A673 (cell line): ENCODE results near the gene YIF1A. TPM values are rescaled to one million over a fixed set of nuclear protein-coding genes. Genes with fewer than 3 reads are reported as not detected.

Source experiments
- BruUV-seq: library from RNA; stranded (reverse); fragments of 400-500 nt; replicated peaks from 2 replicates; lab custom pipeline; 2021; lab: Mats Ljungman, UMichigan
- CTCF ChIA-PET: fragments of 300-600 bp; sonication (Branson Sonifier 250); formaldehyde crosslinking; loops from one replicate; lab custom pipeline; 2022; ENCODE audit warnings: antibody characterized with exemption; lab: Charles Lee
- POLR2A ChIA-PET: fragments of 300-600 bp; sonication (Branson Sonifier 250); formaldehyde crosslinking; loops from one replicate; lab custom pipeline; 2022; ENCODE audit warnings: antibody characterized with exemption; ENCODE audit not compliant: low non-redundant PET; lab: Charles Lee
- DNase-seq: peaks from one replicate; pipeline ENCODE4 v3.0.0-alpha.2; 2015; ENCODE audit warnings: low spot score
- H3K27ac ChIP-seq: fragments of 200-600 bp; sonication (generic); 2 replicates; pipeline ENCODE4 v1.5.1; 2016; ENCODE audit warnings: mixed run types, low read depth, mild to moderate bottlenecking, mixed read lengths, antibody characterized with exemption, low read length; ENCODE audit not compliant: poor library complexity, severe bottlenecking
- H3K27me3 ChIP-seq: fragments of 200-600 bp; sonication (generic); replicated peaks from 2 replicates; pipeline ENCODE4 v1.6.1; 2017; ENCODE audit warnings: mixed run types, low read depth, mild to moderate bottlenecking, mixed read lengths, antibody characterized with exemption, low read length; ENCODE audit not compliant: insufficient read depth, poor library complexity
- H3K36me3 ChIP-seq: fragments of 200-600 bp; sonication (generic); 2 replicates; pipeline ENCODE4 v1.6.1; 2016; ENCODE audit warnings: mixed run types, mild to moderate bottlenecking, mixed read lengths, antibody characterized with exemption, low read length; ENCODE audit not compliant: insufficient read depth, poor library complexity, severe bottlenecking
- H3K4me1 ChIP-seq: fragments of 200-600 bp; sonication (generic); 2 replicates; pipeline ENCODE4 v1.6.1; 2017; ENCODE audit warnings: mixed run types, mild to moderate bottlenecking, mixed read lengths, antibody characterized with exemption, low read length; ENCODE audit not compliant: insufficient read depth, poor library complexity, severe bottlenecking
- H3K4me3 ChIP-seq: fragments of 200-600 bp; sonication (generic); 2 replicates; pipeline ENCODE4 v1.5.1; 2016; ENCODE audit warnings: low read depth, mixed run types, mild to moderate bottlenecking, mixed read lengths, low read length; ENCODE audit not compliant: poor library complexity, severe bottlenecking
- H3K9me3 ChIP-seq: fragments of 200-600 bp; sonication (generic); 2 replicates; pipeline ENCODE4 v1.6.1; 2016; ENCODE audit warnings: mixed run types, low read depth, mild to moderate bottlenecking, mixed read lengths, antibody characterized with exemption, low read length; ENCODE audit not compliant: poor library complexity, severe bottlenecking
- EZH2 ChIP-seq: fragments of 200-600 bp; sonication (generic); IDR thresholded peaks from 2 replicates; pipeline ENCODE4 v1.6.1; 2017; ENCODE audit warnings: borderline replicate concordance, low read depth, mild to moderate bottlenecking, mixed read lengths, antibody characterized with exemption, low read length; ENCODE audit not compliant: poor library complexity, severe bottlenecking
- intact Hi-C: fragments of 100-400 bp; cut with micrococcal nuclease; formaldehyde crosslinking; loops from one replicate; pipeline ENCODE4 v1.10.0; 2022; ENCODE audit not compliant: unreplicated experiment
- total RNA-seq: library from RNA; stranded (reverse); gene quantifications from 2 replicates; pipeline ENCODE4 v1.2.3, GENCODE V29; 2021
- TF ChIP-seq, protein P1 (sequence below): fragments of 300-800, 200-600 bp; sonication (generic); conservative IDR thresholded peaks from 2 replicates; pipeline ENCODE4 v1.5.1; 2017; ENCODE audit warnings: low read depth, mild to moderate bottlenecking, antibody characterized with exemption, low read length, moderate library complexity, mixed read lengths

Gene YIF1A
- total RNA-seq, 1 experiment from 2014 or later = 125 TPM

DNA sequence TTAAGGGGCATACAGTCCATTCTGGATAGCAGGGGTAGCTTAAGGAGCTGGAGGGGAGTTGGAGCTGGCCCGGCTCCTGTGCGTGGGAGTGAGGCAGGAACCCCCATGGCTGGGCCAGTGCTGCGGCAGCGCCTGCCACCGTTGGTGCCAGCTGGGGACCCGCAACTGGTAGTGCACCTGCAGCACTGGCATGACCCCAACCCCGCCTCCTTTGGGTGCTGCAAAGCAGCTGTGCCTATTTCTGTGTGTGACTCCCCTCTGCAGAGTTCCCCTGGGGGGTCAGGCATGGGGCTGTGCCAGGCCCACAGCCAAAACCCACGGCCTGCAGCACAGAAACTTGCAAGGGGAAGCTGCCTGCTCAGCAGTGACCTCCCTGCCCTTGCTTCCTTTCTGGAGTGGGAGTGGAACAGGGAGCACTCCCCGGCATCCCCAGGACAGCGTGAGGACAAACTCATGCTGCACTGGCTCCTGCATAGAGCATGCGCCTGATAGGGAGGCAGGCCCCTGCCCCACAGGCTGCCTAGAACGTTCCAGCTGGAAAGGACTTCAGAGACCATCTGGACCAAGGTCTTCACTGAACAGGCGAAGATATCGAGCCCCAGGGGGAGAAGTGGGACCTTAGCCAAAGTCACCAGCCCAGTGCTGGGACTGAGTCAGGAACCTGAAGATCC is 46.7 kb downstream of the YIF1A start:
- Histone ChIP-seq H3K27me3 (no peaks in the 10 kb centered on the region), H3K9me3 (no peaks in the 10 kb centered on the region), H3K27ac (no peak overlapping the region), H3K4me3 (no peak overlapping the region), H3K4me1 (no peaks in the 10 kb centered on the region), H3K36me3 (peaks cover 5% of the 10 kb centered on the region)
- BruUV-seq = no TSS peak
- intact Hi-C loops = no loop called here
- TF ChIP-seq EZH2 = no peak
- TF ChIP-seq, protein P1, sequence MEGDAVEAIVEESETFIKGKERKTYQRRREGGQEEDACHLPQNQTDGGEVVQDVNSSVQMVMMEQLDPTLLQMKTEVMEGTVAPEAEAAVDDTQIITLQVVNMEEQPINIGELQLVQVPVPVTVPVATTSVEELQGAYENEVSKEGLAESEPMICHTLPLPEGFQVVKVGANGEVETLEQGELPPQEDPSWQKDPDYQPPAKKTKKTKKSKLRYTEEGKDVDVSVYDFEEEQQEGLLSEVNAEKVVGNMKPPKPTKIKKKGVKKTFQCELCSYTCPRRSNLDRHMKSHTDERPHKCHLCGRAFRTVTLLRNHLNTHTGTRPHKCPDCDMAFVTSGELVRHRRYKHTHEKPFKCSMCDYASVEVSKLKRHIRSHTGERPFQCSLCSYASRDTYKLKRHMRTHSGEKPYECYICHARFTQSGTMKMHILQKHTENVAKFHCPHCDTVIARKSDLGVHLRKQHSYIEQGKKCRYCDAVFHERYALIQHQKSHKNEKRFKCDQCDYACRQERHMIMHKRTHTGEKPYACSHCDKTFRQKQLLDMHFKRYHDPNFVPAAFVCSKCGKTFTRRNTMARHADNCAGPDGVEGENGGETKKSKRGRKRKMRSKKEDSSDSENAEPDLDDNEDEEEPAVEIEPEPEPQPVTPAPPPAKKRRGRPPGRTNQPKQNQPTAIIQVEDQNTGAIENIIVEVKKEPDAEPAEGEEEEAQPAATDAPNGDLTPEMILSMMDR = no peak
- ChIA-PET CTCF (no interaction called here), POLR2A (no interaction called here)
- DNase-seq = no peak

DNA sequence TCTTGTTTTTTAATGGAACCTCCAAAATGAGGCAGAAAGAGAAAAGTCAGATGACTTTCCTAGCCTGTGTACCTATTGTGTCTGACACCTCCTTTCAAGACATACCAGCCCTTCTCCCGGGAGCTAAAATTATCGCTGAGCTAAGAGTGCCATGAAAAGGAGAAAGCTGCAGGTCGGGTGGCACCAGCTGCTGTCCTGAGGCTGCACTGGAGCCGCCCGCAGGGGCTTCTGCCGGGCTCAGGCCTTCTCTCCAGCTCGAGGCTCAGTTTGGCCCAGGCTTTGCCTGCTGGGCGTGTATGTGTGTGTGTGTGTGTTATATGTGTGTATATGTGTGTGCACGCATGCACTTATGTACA is 48.2 kb downstream of the YIF1A start:
- POLR2A ChIA-PET = no interaction called here
- Histone ChIP-seq H3K27ac (no peak overlapping the region), H3K9me3 (no peaks in the 10 kb centered on the region), H3K27me3 (no peaks in the 10 kb centered on the region), H3K36me3 (peaks cover 5% of the 10 kb centered on the region), H3K4me3 (no peak overlapping the region), H3K4me1 (no peaks in the 10 kb centered on the region)
- BruUV-seq = no TSS peak
- CTCF ChIA-PET = interaction anchor here (1.1 kb wide), 1 partner anchor 18 kb away, joined by 3 read pairs; no protein-coding TSS in a partner anchor
- intact Hi-C loops = no loop called here
- TF ChIP-seq, protein P1 = no peak
- TF ChIP-seq EZH2 = no peak
- no peak for DNase-seq

DNA sequence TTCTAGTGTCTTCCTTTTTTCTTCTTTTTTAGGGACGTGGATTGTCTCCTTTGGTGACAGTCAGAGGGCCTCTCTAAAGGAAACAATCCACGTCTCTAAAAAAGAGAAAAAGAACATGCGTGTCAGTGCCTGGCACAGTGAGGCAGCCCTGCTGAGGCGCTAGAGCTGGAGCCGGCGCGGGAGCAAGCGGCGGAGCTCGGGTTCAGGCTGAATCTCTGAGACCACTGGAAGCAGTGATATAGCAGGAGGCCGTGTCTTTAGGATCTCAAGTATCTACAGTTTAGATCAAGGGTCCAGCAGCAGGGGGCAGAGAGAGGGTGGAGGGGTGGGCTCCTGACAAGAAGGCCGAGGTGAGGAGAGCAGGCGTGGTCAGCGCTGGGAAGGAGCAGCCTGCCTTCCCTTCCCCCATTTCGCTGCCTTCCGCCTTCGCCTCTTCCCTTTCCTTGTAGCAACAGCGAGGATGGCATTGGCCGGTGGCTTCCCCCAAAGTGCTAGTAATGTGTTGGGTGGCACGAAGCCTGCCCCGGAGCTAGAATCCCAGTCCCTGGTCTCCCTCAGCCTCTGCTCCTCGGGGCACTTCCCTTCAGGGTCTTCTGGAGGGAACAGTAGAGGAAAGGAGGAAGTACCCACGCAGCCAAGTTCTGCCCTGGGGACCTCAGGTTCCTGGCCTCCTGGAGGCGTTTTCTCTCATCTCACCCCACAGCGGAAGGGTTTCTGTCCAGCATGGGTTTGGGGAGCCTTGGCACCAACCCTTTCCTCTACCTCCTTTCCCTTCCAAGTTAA is 48.8 kb downstream of the YIF1A start:
- intact Hi-C loops = no loop called here
- H3K9me3 ChIP-seq = no peaks in the 10 kb centered on the region
- no TSS peak for BruUV-seq
- TF ChIP-seq, protein P1 = no peak
- no peak for TF ChIP-seq EZH2
- no peak overlapping the region for H3K27ac ChIP-seq
- no peak for DNase-seq
- CTCF ChIA-PET = interaction anchor here (1.1 kb wide), 1 partner anchor 18 kb away, joined by 3 read pairs; no protein-coding TSS in a partner anchor
- H3K36me3 ChIP-seq = peaks cover 5% of the 10 kb centered on the region
- no peaks in the 10 kb centered on the region for H3K27me3 ChIP-seq
- POLR2A ChIA-PET = no interaction called here
- no peaks in the 10 kb centered on the region for H3K4me1 ChIP-seq
- no peak overlapping the region for H3K4me3 ChIP-seq
